Dendritic cell treated with granulocyte-macrophage colony-stimulating factor and Interleukin-4, amounts not matched to agents 40 ng/mL and 50 ng/mL, for 4 days (primary cell): ENCODE data around the gene TMEM234.

Experiments used
- H3K27ac Mint-ChIP-seq: one replicate; pipeline ENCODE4 v1.8.0; 2022; ENCODE audit warnings: mild to moderate bottlenecking, mixed read lengths
- H3K27me3 Mint-ChIP-seq: one replicate; pipeline ENCODE4 v1.8.0; 2022; ENCODE audit warnings: mild to moderate bottlenecking, mixed read lengths
- H3K36me3 Mint-ChIP-seq: one replicate; pipeline ENCODE4 v1.8.0; 2022; ENCODE audit warnings: low read depth, mixed read lengths
- H3K4me1 Mint-ChIP-seq: one replicate; pipeline ENCODE4 v1.8.0; 2022; ENCODE audit warnings: low read depth, mixed read lengths
- H3K4me3 Mint-ChIP-seq: one replicate; pipeline ENCODE4 v1.8.0; 2022; ENCODE audit warnings: mild to moderate bottlenecking, moderate library complexity, mixed read lengths
- H3K9me3 Mint-ChIP-seq: one replicate; pipeline ENCODE4 v1.8.0; 2022; ENCODE audit warnings: mixed read lengths
- intact Hi-C: fragments of 100-400 bp; cut with micrococcal nuclease; formaldehyde crosslinking; loops from one replicate; pipeline ENCODE4 v1.15.0; 2022

The TMEM234 gene

GRCh38 chr1:32224285-32224684, 2.1 kb upstream of the TMEM234 start:
- peaks cover 35% of the 10 kb centered on the region for H3K4me1 Mint-ChIP-seq
- H3K4me3 Mint-ChIP-seq: no peak overlapping the region
- H3K9me3 Mint-ChIP-seq: no peaks in the 10 kb centered on the region
- H3K27me3 Mint-ChIP-seq: no peaks in the 10 kb centered on the region
- H3K36me3 Mint-ChIP-seq: peaks cover 79% of the 10 kb centered on the region
- intact Hi-C loops: no loop called here
- H3K27ac Mint-ChIP-seq: peak overlapping the region; percentile 10

- no peaks in the 10 kb centered on the region for H3K9me3 Mint-ChIP-seq
- H3K4me1 Mint-ChIP-seq: peaks cover 35% of the 10 kb centered on the region
- H3K27me3 Mint-ChIP-seq: no peaks in the 10 kb centered on the region
- intact Hi-C loops: loop anchor here (2.0 kb wide), 1 partner anchor 17 kb away; no protein-coding TSS in a partner anchor
- H3K4me3 Mint-ChIP-seq: no peak overlapping the region
- H3K36me3 Mint-ChIP-seq: peaks cover 79% of the 10 kb centered on the region
- H3K27ac Mint-ChIP-seq: peak overlapping the region; percentile 95
Measured at GRCh38 chr1:32223683-32224082, 1.5 kb upstream of the TMEM234 start.

- peaks cover 45% of the 10 kb centered on the region for H3K4me1 Mint-ChIP-seq
- H3K36me3 Mint-ChIP-seq: peaks cover 79% of the 10 kb centered on the region
- H3K27me3 Mint-ChIP-seq: no peaks in the 10 kb centered on the region
- intact Hi-C loops: no loop called here
- no peaks in the 10 kb centered on the region for H3K9me3 Mint-ChIP-seq
- peak overlapping the region; percentile 95 for H3K27ac Mint-ChIP-seq
- peak overlapping the region; percentile 96 for H3K4me3 Mint-ChIP-seq
Measured at GRCh38 chr1:32221581-32221979, 573 bp downstream of the TMEM234 start.

GRCh38 chr1:32220746-32221580, 1.2 kb downstream of the TMEM234 start:
- Mint-ChIP-seq H3K36me3 (peaks cover 79% of the 10 kb centered on the region), H3K27ac (peak overlapping the region; percentile 95), H3K4me1 (peaks cover 51% of the 10 kb centered on the region), H3K9me3 (no peaks in the 10 kb centered on the region), H3K27me3 (no peaks in the 10 kb centered on the region), H3K4me3 (peak overlapping the region; percentile 96)
- intact Hi-C loops: no loop called here

GRCh38 chr1:32219022-32219421, 3.1 kb downstream of the TMEM234 start:
- intact Hi-C loops: loop anchor here (5.0 to 10.0 kb wide), 2 partner anchors 156 to 193 kb away; no protein-coding TSS in a partner anchor
- H3K27ac Mint-ChIP-seq: no peak overlapping the region
- H3K4me3 Mint-ChIP-seq: no peak overlapping the region
- no peaks in the 10 kb centered on the region for H3K9me3 Mint-ChIP-seq
- H3K27me3 Mint-ChIP-seq: no peaks in the 10 kb centered on the region
- peaks cover 58% of the 10 kb centered on the region for H3K4me1 Mint-ChIP-seq
- peaks cover 79% of the 10 kb centered on the region for H3K36me3 Mint-ChIP-seq

- peaks cover 77% of the 10 kb centered on the region for H3K36me3 Mint-ChIP-seq
- no peak overlapping the region for H3K4me3 Mint-ChIP-seq
- intact Hi-C loops: loop anchor here (5.0 to 10.0 kb wide), 2 partner anchors 158 to 196 kb away; no protein-coding TSS in a partner anchor
Measured at GRCh38 chr1:32216566-32216965, 5.6 kb downstream of the TMEM234 start.

GRCh38 chr1:32215629-32216480, 6.3 kb downstream of the TMEM234 start:
- H3K4me1 Mint-ChIP-seq: peaks cover 33% of the 10 kb centered on the region
- H3K36me3 Mint-ChIP-seq: peaks cover 77% of the 10 kb centered on the region
- no peak overlapping the region for H3K4me3 Mint-ChIP-seq
- no peaks in the 10 kb centered on the region for H3K9me3 Mint-ChIP-seq
- H3K27me3 Mint-ChIP-seq: no peaks in the 10 kb centered on the region
- intact Hi-C loops: loop anchor here (5.0 to 10.0 kb wide), 2 partner anchors 159 to 196 kb away; no protein-coding TSS in a partner anchor
- peak overlapping the region; percentile 70 for H3K27ac Mint-ChIP-seq

More at GRCh38 chr1:32216566-32216965, 5.6 kb downstream of the TMEM234 start:
- Mint-ChIP-seq H3K27ac (peak overlapping the region; percentile 70), H3K9me3 (no peaks in the 10 kb centered on the region), H3K4me1 (peaks cover 40% of the 10 kb centered on the region), H3K27me3 (no peaks in the 10 kb centered on the region)

GRCh38 chr1:32208891-32209328, 13.2 kb downstream of the TMEM234 start, which contains the start of gene DCDC2B:
Gene DCDC2B (plus strand): TSS chr1:32209089. CDS start chr1:32209094, 5 bp downstream.
- H3K4me1 Mint-ChIP-seq: peaks cover 30% of the 10 kb centered on the region
- no peaks in the 10 kb centered on the region for H3K9me3 Mint-ChIP-seq
- H3K27ac Mint-ChIP-seq: no peak within 1 kb of the TSS
- H3K4me3 Mint-ChIP-seq: no peak within 1 kb of the TSS
- H3K27me3 Mint-ChIP-seq: peaks cover 3% of the 10 kb centered on the region
- H3K36me3 Mint-ChIP-seq: peaks cover 19% of the 10 kb centered on the region
- intact Hi-C loops: no loop called here

GRCh38 chr1:32208469-32208868, 13.7 kb downstream of the TMEM234 start:
- Mint-ChIP-seq H3K9me3 (no peaks in the 10 kb centered on the region), H3K36me3 (peaks cover 15% of the 10 kb centered on the region), H3K4me1 (peaks cover 30% of the 10 kb centered on the region), H3K27ac (no peak overlapping the region), H3K27me3 (peaks cover 3% of the 10 kb centered on the region), H3K4me3 (no peak overlapping the region)
- intact Hi-C loops: no loop called here

- H3K27ac Mint-ChIP-seq: peak within 1 kb of the TSS; percentile 83
- intact Hi-C loops: no loop called here
- peaks cover 8% of the 10 kb centered on the region for H3K36me3 Mint-ChIP-seq
- no peaks in the 10 kb centered on the region for H3K9me3 Mint-ChIP-seq
- peaks cover 13% of the 10 kb centered on the region for H3K27me3 Mint-ChIP-seq
- H3K4me1 Mint-ChIP-seq: peaks cover 49% of the 10 kb centered on the region
- H3K4me3 Mint-ChIP-seq: peak within 1 kb of the TSS; percentile 84
Measured at GRCh38 chr1:32205401-32206370, 16.5 kb downstream of the TMEM234 start, which contains the start of gene IQCC. Gene IQCC (plus strand): TSS chr1:32205671. CDS start chr1:32205682, 11 bp downstream.

GRCh38 chr1:32204943-32205361, 17.2 kb downstream of the TMEM234 start:
- peaks cover 56% of the 10 kb centered on the region for H3K4me1 Mint-ChIP-seq
- H3K9me3 Mint-ChIP-seq: no peaks in the 10 kb centered on the region
- peaks cover 13% of the 10 kb centered on the region for H3K27me3 Mint-ChIP-seq
- peak overlapping the region; percentile 83 for H3K27ac Mint-ChIP-seq
- peak overlapping the region; percentile 84 for H3K4me3 Mint-ChIP-seq
- intact Hi-C loops: loop anchor here (5.0 kb wide), 1 partner anchor 187 kb away; the partner anchor contains the start of gene BSDC1
- peaks cover 8% of the 10 kb centered on the region for H3K36me3 Mint-ChIP-seq

- Mint-ChIP-seq H3K4me1 (peaks cover 44% of the 10 kb centered on the region), H3K27ac (peak overlapping the region; percentile 69), H3K27me3 (peaks cover 13% of the 10 kb centered on the region), H3K36me3 (peaks cover 33% of the 10 kb centered on the region), H3K9me3 (no peaks in the 10 kb centered on the region), H3K4me3 (peak overlapping the region; percentile 86)
- intact Hi-C loops: loop anchor here (2.0 to 5.0 kb wide), 2 partner anchors 20 to 191 kb away; partner anchors contain the start of gene BSDC1
Measured at GRCh38 chr1:32201011-32201855, 20.9 kb downstream of the TMEM234 start.
